Chondrocyte (in vitro differentiated cells): ENCODE data around the gene IPO4. TPM values are rescaled to one million over a fixed set of nuclear protein-coding genes. Genes with fewer than 3 reads are reported as not detected.

Experiments
- DNase-seq: peaks from one replicate; pipeline ENCODE4 v3.0.0; 2021; ENCODE audit warnings: mixed read lengths, low spot score
- H3K27ac Mint-ChIP-seq: one replicate; pipeline ENCODE4 v1.8.0; 2021; ENCODE audit warnings: mild to moderate bottlenecking, moderate library complexity, mixed read lengths; ENCODE audit not compliant: unreplicated experiment
- H3K27me3 Mint-ChIP-seq: 2 replicates; pipeline ENCODE4 v1.8.0; 2021; ENCODE audit warnings: low read depth, mixed read lengths
- H3K36me3 Mint-ChIP-seq: 2 replicates; pipeline ENCODE4 v1.8.0; 2021; ENCODE audit warnings: low read depth, mixed read lengths
- H3K4me1 Mint-ChIP-seq: 2 replicates; pipeline ENCODE4 v1.8.0; 2021; ENCODE audit warnings: low read depth, mild to moderate bottlenecking, mixed read lengths
- H3K4me3 Mint-ChIP-seq: one replicate; pipeline ENCODE4 v1.8.0; 2021; ENCODE audit warnings: mild to moderate bottlenecking, moderate library complexity, mixed read lengths; ENCODE audit not compliant: unreplicated experiment
- H3K9me3 Mint-ChIP-seq: 2 replicates; pipeline ENCODE4 v1.8.0; 2021; ENCODE audit warnings: low read depth, mixed read lengths
- total RNA-seq: library from RNA; stranded (reverse); gene quantifications from 3 replicates; pipeline ENCODE4 v1.2.1, GENCODE V29; 2021
- TF ChIP-seq, protein P1 (sequence below): fragments of 200-600 bp; sonication (generic); IDR thresholded peaks from 2 replicates; pipeline ENCODE4 v1.5.0; 2021; ENCODE audit warnings: antibody characterized with exemption, mild to moderate bottlenecking, moderate library complexity

Gene IPO4
- total RNA-seq, 1 donor from 2014 or later: 26.7 TPM

DNA sequence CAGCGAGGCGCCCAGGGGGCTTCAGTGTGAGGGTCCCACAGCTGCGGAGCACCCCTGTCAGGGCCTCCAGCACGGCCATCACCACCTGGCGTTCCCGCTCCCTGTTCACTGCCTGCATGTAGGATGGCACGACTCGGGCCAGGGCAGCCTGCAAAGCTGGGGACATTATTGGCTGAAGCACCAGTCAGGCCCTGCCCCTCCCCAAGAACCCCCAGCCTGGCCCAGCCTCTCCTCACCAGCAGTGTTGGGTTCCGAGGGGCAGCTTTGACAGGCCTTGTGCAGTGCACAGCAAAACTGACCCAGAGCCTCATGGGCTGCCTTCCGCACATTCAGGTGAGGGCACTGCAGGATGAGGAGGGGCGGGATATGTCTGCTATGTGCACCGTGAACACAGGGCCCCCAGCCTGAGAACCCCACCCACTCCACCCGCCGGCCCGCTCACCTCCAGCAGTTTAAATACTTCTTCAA, 5.6 kb downstream of the IPO4 start:
- no peaks in the 10 kb centered on the region for H3K9me3 Mint-ChIP-seq
- no peak overlapping the region for H3K27ac Mint-ChIP-seq
- H3K27me3 Mint-ChIP-seq: no peaks in the 10 kb centered on the region
- peaks cover 11% of the 10 kb centered on the region for H3K4me1 Mint-ChIP-seq
- no peak overlapping the region for H3K4me3 Mint-ChIP-seq
- peaks cover 17% of the 10 kb centered on the region for H3K36me3 Mint-ChIP-seq
- no peak for DNase-seq
- TF ChIP-seq, protein P1, sequence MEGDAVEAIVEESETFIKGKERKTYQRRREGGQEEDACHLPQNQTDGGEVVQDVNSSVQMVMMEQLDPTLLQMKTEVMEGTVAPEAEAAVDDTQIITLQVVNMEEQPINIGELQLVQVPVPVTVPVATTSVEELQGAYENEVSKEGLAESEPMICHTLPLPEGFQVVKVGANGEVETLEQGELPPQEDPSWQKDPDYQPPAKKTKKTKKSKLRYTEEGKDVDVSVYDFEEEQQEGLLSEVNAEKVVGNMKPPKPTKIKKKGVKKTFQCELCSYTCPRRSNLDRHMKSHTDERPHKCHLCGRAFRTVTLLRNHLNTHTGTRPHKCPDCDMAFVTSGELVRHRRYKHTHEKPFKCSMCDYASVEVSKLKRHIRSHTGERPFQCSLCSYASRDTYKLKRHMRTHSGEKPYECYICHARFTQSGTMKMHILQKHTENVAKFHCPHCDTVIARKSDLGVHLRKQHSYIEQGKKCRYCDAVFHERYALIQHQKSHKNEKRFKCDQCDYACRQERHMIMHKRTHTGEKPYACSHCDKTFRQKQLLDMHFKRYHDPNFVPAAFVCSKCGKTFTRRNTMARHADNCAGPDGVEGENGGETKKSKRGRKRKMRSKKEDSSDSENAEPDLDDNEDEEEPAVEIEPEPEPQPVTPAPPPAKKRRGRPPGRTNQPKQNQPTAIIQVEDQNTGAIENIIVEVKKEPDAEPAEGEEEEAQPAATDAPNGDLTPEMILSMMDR: no peak

GRCh38 chr14:24182110-24182882, 6.3 kb downstream of the IPO4 start:
- H3K36me3 Mint-ChIP-seq: peaks cover 17% of the 10 kb centered on the region
- H3K27me3 Mint-ChIP-seq: no peaks in the 10 kb centered on the region
- TF ChIP-seq, protein P1: no peak
- no peaks in the 10 kb centered on the region for H3K9me3 Mint-ChIP-seq
- peaks cover 5% of the 10 kb centered on the region for H3K4me1 Mint-ChIP-seq
- no peak overlapping the region for H3K27ac Mint-ChIP-seq
- no peak overlapping the region for H3K4me3 Mint-ChIP-seq
- no peak for DNase-seq

GRCh38 chr14:24181371-24182077, 7.1 kb downstream of the IPO4 start:
- peaks cover 21% of the 10 kb centered on the region for H3K36me3 Mint-ChIP-seq
- H3K27ac Mint-ChIP-seq: no peak overlapping the region
- TF ChIP-seq, protein P1: no peak
- no peaks in the 10 kb centered on the region for H3K9me3 Mint-ChIP-seq
- no peaks in the 10 kb centered on the region for H3K27me3 Mint-ChIP-seq
- H3K4me1 Mint-ChIP-seq: no peaks in the 10 kb centered on the region
- H3K4me3 Mint-ChIP-seq: no peak overlapping the region
- DNase-seq: no peak

GRCh38 chr14:24179961-24180796, 8.4 kb downstream of the IPO4 start:
- no peak for DNase-seq
- no peak overlapping the region for H3K27ac Mint-ChIP-seq

More at GRCh38 chr14:24179961-24180796, 8.4 kb downstream of the IPO4 start:
- TF ChIP-seq, protein P1: no peak
- no peak overlapping the region for H3K4me3 Mint-ChIP-seq
- peaks cover 21% of the 10 kb centered on the region for H3K36me3 Mint-ChIP-seq
- no peaks in the 10 kb centered on the region for H3K4me1 Mint-ChIP-seq
- H3K27me3 Mint-ChIP-seq: no peaks in the 10 kb centered on the region
- H3K9me3 Mint-ChIP-seq: no peaks in the 10 kb centered on the region
